HepG2 (cell line): ENCODE data around the gene SERINC2. TPM values are rescaled to one million over a fixed set of nuclear protein-coding genes. Genes with fewer than 3 reads are reported as not detected.

Source experiments
- AHR ChIP-seq: IDR thresholded peaks from 2 replicates; pipeline ENCODE4 v1.6.1; 2018; ENCODE audit warnings: missing genetic modification reagents, missing compliant biosample characterization
- ARID3A ChIP-seq: IDR thresholded peaks from 2 replicates; pipeline ENCODE4 v1.6.1; 2012; ENCODE audit warnings: low read depth, low read length, improper control_type of control experiment
- CBX5 ChIP-seq: sonication (generic); formaldehyde crosslinking; IDR thresholded peaks from 2 replicates; pipeline ENCODE4 v1.4.0; 2020; ENCODE audit warnings: missing genetic modification reagents, borderline replicate concordance
- CCDC6 ChIP-seq: sonication (generic); formaldehyde crosslinking; IDR thresholded peaks from 2 replicates; pipeline ENCODE4 v1.8.1; 2022; ENCODE audit warnings: mild to moderate bottlenecking, missing genetic modification reagents, moderate library complexity
- CERS6 ChIP-seq: sonication (generic); formaldehyde crosslinking; IDR thresholded peaks from 2 replicates; pipeline ENCODE4 v1.5.0; 2020; ENCODE audit warnings: missing genetic modification reagents
- EED ChIP-seq: sonication (generic); formaldehyde crosslinking; IDR thresholded peaks from 2 replicates; pipeline ENCODE4 v1.5.0; 2020; ENCODE audit warnings: mild to moderate bottlenecking, missing genetic modification reagents
- GATA4 ChIP-seq: sonication (generic); IDR thresholded peaks from 2 replicates; pipeline ENCODE4 v1.6.1; 2016; ENCODE audit warnings: antibody characterized with exemption, low read depth, borderline replicate concordance
- HBP1 ChIP-seq: IDR thresholded peaks from 2 replicates; pipeline ENCODE4 v1.6.1; 2016; ENCODE audit warnings: low read depth, control low read depth
- KDM5A ChIP-seq: fragments of 200-600 bp; sonication (generic); IDR thresholded peaks from 2 replicates; pipeline ENCODE4 v1.7.0; 2018; ENCODE audit warnings: antibody characterized with exemption, mild to moderate bottlenecking, low read length, borderline replicate concordance
- NFE2L1 ChIP-seq: sonication (generic); formaldehyde crosslinking; IDR thresholded peaks from 2 replicates; pipeline ENCODE4 v1.4.0; 2020; ENCODE audit warnings: missing genetic modification reagents, mild to moderate bottlenecking, borderline replicate concordance
- NRL ChIP-seq: sonication (generic); formaldehyde crosslinking; IDR thresholded peaks from 2 replicates; pipeline ENCODE4 v1.5.0; 2020; ENCODE audit warnings: missing genetic modification reagents, mild to moderate bottlenecking, moderate library complexity, borderline replicate concordance
- SRY ChIP-seq: sonication (generic); formaldehyde crosslinking; IDR thresholded peaks from 2 replicates; pipeline ENCODE4 v1.8.0; 2022; ENCODE audit warnings: mild to moderate bottlenecking, missing genetic modification reagents
- YY1 ChIP-seq: IDR thresholded peaks from 2 replicates; pipeline ENCODE4 v1.6.1; 2011; ENCODE audit warnings: low read length, low read depth, moderate library complexity, mild to moderate bottlenecking; ENCODE audit not compliant: insufficient read depth, insufficient replicate concordance
- ZBTB26 ChIP-seq: IDR thresholded peaks from 2 replicates; pipeline ENCODE4 v1.6.1; 2016; ENCODE audit warnings: missing compliant biosample characterization, missing genetic modification reagents, borderline replicate concordance
- ZBTB7A ChIP-seq: sonication (generic); formaldehyde crosslinking; IDR thresholded peaks from 2 replicates; pipeline ENCODE4 v1.8.0; 2022; ENCODE audit warnings: mild to moderate bottlenecking, missing genetic modification reagents
- ZNF12 ChIP-seq: sonication (generic); formaldehyde crosslinking; IDR thresholded peaks from 2 replicates; pipeline ENCODE4 v1.5.0; 2020; ENCODE audit warnings: missing genetic modification reagents
- ZNF160 ChIP-seq: sonication (generic); formaldehyde crosslinking; IDR thresholded peaks from 2 replicates; pipeline ENCODE4 v1.8.0; 2022; ENCODE audit warnings: mild to moderate bottlenecking, inconsistent platforms, missing genetic modification reagents
- ZNF232 ChIP-seq: sonication (generic); formaldehyde crosslinking; IDR thresholded peaks from 2 replicates; pipeline ENCODE4 v1.4.0; 2020; ENCODE audit warnings: missing genetic modification reagents, borderline replicate concordance
- ZNF678 ChIP-seq: sonication (generic); formaldehyde crosslinking; IDR thresholded peaks from 2 replicates; pipeline ENCODE4 v1.4.0; 2020; ENCODE audit warnings: mild to moderate bottlenecking, missing genetic modification reagents
- ZNF687 ChIP-seq: sonication (generic); formaldehyde crosslinking; IDR thresholded peaks from 2 replicates; pipeline ENCODE4 v1.5.1; 2020; ENCODE audit warnings: mild to moderate bottlenecking, missing genetic modification reagents, moderate library complexity
- polyA plus RNA-seq, 8 experiments: library from polyadenylated mRNA; depleted of rRNA in 3 of 8; stranded (reverse) in 7 of 8; unstranded in 1 of 8; fragments of >200 nt; fragmentation: Illumina TruSeq in 4 of 8; extraction: Trizol in 4 of 8; gene quantifications; 2 replicates each; pipeline versions ENCODE4 v1.2.1 to v1.2.3, GENCODE V29; 2011 to 2016; ENCODE audit warnings: low read depth in 4 of 8, missing spikeins in 1 of 8, mixed read lengths in 1 of 8; ENCODE audit not compliant: insufficient read depth in 1 of 8
- total RNA-seq, 5 experiments: library from RNA; depleted of rRNA; stranded (reverse); fragments of >200 nt; fragmentation: Illumina TruSeq; extraction: Trizol; gene quantifications; 2 replicates each; pipeline ENCODE4 v1.2.3, GENCODE V29; 2016; ENCODE audit warnings: low read depth in 1 of 5

Gene SERINC2
- total and polyA plus RNA-seq, 2 of the 13 experiments (the other 11 are each of a cell fraction or from before 2014, with no cell fraction given): 4.8 to 126 TPM

- peak; percentile 85 for TF ChIP-seq ZNF687
- peak; percentile 96 for TF ChIP-seq GATA4
- TF ChIP-seq CCDC6 (CRISPR knock-in tag): peak; percentile 66; the same call in 1 of the 2 replicates
- 0 out of 2 replicates have a peak, but pooled peaks have one; percentile 38 for TF ChIP-seq ZBTB7A (CRISPR knock-in tag)
- no peak for TF ChIP-seq YY1
- no peak; the same call in 1 of the 2 replicates for TF ChIP-seq KDM5A
- no peak for TF ChIP-seq ZNF160 (CRISPR knock-in tag)
- TF ChIP-seq ZNF12 (CRISPR knock-in tag): no peak; the same call in 1 of the 2 replicates
- TF ChIP-seq ZNF232 (CRISPR knock-in tag): no peak
- TF ChIP-seq ZNF678 (CRISPR knock-in tag): no peak
- TF ChIP-seq ZBTB26 (CRISPR knock-in tag): no peak
- peak; percentile 94 for TF ChIP-seq ARID3A
- TF ChIP-seq HBP1: no peak
- no peak; the same call in 1 of the 2 replicates for TF ChIP-seq CBX5
- no peak for TF ChIP-seq CERS6 (CRISPR knock-in tag)
- TF ChIP-seq NFE2L1 (CRISPR knock-in tag): no peak
- TF ChIP-seq SRY (CRISPR knock-in tag): no peak
- no peak for TF ChIP-seq NRL
- TF ChIP-seq AHR: no peak
- no peak for TF ChIP-seq EED (CRISPR knock-in tag)
These were observed 31.9 kb downstream of the SERINC2 start (continued) for GRCh38 chr1:31444725-31445448.
